ENCODE results near the gene RNF10. TPM values are rescaled to one million over a fixed set of nuclear protein-coding genes. Genes with fewer than 3 reads are reported as not detected.
"Not testable (repeated sequence)": the region's sequence is repeated elsewhere in the genome, so short reads cannot be mapped to it uniquely, and the experiment has no call there.

RNF10 gene
- total RNA-seq, 8 experiments from 2014 or later = 69.1 to 207 (median 90.5) TPM

GRCh38 chr12:120588371-120588770 lies 54.2 kb downstream of the RNF10 start:
- Histone ChIP-seq H3K27ac (no peak overlapping the region), H3K4me1 (replicated peaks in 1 of 2) (no peaks in the 10 kb centered on the region), H3K4me3 (no peak overlapping the region)
- in situ Hi-C loops (cut with MboI; ENCODE audit: low pct_unique_long_range_greater_than_20kb in 2 of 9, low sequenced_read_pairs in 9 of 9, unreplicated experiment in 9 of 9) = loop anchor here in 3 of 9 experiments (10.0 to 25.0 kb wide), 3 partner anchors 56 to 524 kb away; partner anchors contain the start of genes UNC119B (in 3 of the 3) and CABP1 (in 1 of the 3)
- WGBS, 10 experiments = 89 to 100% (median 94%) methylated on average over 1 of the region's 1 CpG; no CpG with 5 or more reads in 6 of the 10 experiments
- ATAC-seq (replicated peaks in 6 of 8) = no peak

- no peaks in the 10 kb centered on the region for H3K4me1 ChIP-seq (replicated peaks in 1 of 2)
- 73 to 100% (median 95%) methylated on average over 1 to 14 of the region's 17 CpGs; no CpG with 5 or more reads in 2 of the 10 experiments for WGBS, 10 experiments
- H3K27ac ChIP-seq = no peak overlapping the region
- peak in 3 of 8 experiments; percentile 10 to 55 (median 20) for ATAC-seq (replicated peaks in 6 of 8)
- in situ Hi-C loops (cut with MboI; ENCODE audit: low pct_unique_long_range_greater_than_20kb in 2 of 9, low sequenced_read_pairs in 9 of 9, unreplicated experiment in 9 of 9) = loop anchor here in 3 of 9 experiments (10.0 to 25.0 kb wide), 3 partner anchors 56 to 523 kb away; partner anchors contain the start of genes UNC119B (in 3 of the 3) and CABP1 (in 1 of the 3)
- H3K4me3 ChIP-seq = no peak overlapping the region
Measured at GRCh38 chr12:120588948-120589930, 55.1 kb downstream of the RNF10 start.

DNA sequence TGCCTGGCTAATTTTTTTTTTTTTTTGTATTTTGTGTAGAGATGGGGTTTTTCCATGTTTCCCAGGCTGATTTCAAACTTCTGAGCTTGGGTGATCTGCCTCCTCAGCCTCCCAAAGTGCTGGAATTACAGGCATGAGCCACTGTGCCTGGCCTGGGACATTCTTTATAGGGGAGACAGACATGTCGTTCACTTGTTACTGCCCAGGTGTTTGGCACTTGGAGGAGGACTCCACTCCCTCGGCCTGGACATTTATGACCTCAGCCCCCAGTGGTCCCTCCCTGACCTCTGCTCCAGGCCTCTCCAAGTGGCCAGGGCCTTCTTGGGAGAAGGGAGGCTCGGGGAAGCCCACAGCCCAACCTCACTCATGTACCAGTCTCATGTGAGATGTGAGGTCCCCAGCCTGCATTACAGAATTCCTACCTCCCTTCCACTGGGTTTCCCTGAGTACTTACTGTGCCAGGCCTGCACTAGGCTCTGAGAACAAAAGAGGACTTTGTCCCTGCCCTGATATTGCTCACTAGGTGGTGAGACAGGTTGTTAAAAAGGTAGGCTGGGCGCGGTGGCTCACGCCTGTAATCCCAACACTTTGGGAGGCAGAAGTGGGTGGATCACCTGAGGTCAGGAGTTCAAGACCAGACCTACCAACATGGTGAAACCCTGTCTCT lies 56.7 kb downstream of the RNF10 start:
- Histone ChIP-seq H3K27ac (no peak overlapping the region), H3K4me3 (no peak overlapping the region), H3K4me1 (replicated peaks in 1 of 2) (no peaks in the 10 kb centered on the region)
- WGBS, 10 experiments = 31 to 100% (median 69%) methylated on average over 1 to 3 of the region's 6 CpGs; no CpG with 5 or more reads in 5 of the 10 experiments
- in situ Hi-C loops (cut with MboI; ENCODE audit: low pct_unique_long_range_greater_than_20kb in 2 of 9, low sequenced_read_pairs in 9 of 9, unreplicated experiment in 9 of 9) = loop anchor here in 1 of 9 experiments (25.0 kb wide), 1 partner anchor 521 kb away; no protein-coding TSS in a partner anchor
- ATAC-seq (replicated peaks in 6 of 8) = no peak

GRCh38 chr12:120592121-120593049 lies 58.2 kb downstream of the RNF10 start:
- in situ Hi-C loops (cut with MboI; ENCODE audit: low pct_unique_long_range_greater_than_20kb in 2 of 9, low sequenced_read_pairs in 9 of 9, unreplicated experiment in 9 of 9) = loop anchor here in 1 of 9 experiments (25.0 kb wide), 1 partner anchor 520 kb away; no protein-coding TSS in a partner anchor
- 0 to 87% (median 80%) methylated on average over 1 to 5 of the region's 8 CpGs; no CpG with 5 or more reads in 1 of the 10 experiments for WGBS, 10 experiments
- no peaks in the 10 kb centered on the region for H3K4me1 ChIP-seq (replicated peaks in 1 of 2)
- no peak for ATAC-seq (replicated peaks in 6 of 8)
- no peak overlapping the region for H3K27ac ChIP-seq
- H3K4me3 ChIP-seq = no peak overlapping the region

- in situ Hi-C loops (cut with MboI; ENCODE audit: low pct_unique_long_range_greater_than_20kb in 2 of 9, low sequenced_read_pairs in 9 of 9, unreplicated experiment in 9 of 9) = loop anchor here in 1 of 9 experiments (25.0 kb wide), 1 partner anchor 515 kb away; no protein-coding TSS in a partner anchor
- no peak for ATAC-seq (replicated peaks in 6 of 8)
- Histone ChIP-seq H3K4me3 (no peak overlapping the region), H3K4me1 (replicated peaks in 1 of 2) (peaks cover 3 to 15% of the 10 kb centered on the region in 2 donors), H3K27ac (no peak overlapping the region)
- WGBS, 10 experiments = 100% methylated on average over 1 of the region's 3 CpGs; no CpG with 5 or more reads in 7 of the 10 experiments
Measured at GRCh38 chr12:120596901-120597300, 62.7 kb downstream of the RNF10 start.

GRCh38 chr12:120597861-120598260 lies 63.7 kb downstream of the RNF10 start:
- WGBS, 10 experiments = 0 to 100% (median 80%) methylated on average over 1 to 2 of the region's 3 CpGs; no CpG with 5 or more reads in 3 of the 10 experiments
- peak in 2 of 8 experiments; percentile 5 to 7 for ATAC-seq (replicated peaks in 6 of 8)
- H3K4me1 ChIP-seq (replicated peaks in 1 of 2) = peaks cover 3 to 15% of the 10 kb centered on the region in 2 donors
- no peak overlapping the region for H3K27ac ChIP-seq
- no peak overlapping the region for H3K4me3 ChIP-seq
- in situ Hi-C loops (cut with MboI; ENCODE audit: low pct_unique_long_range_greater_than_20kb in 2 of 9, low sequenced_read_pairs in 9 of 9, unreplicated experiment in 9 of 9) = loop anchor here in 1 of 9 experiments (25.0 kb wide), 1 partner anchor 514 kb away; no protein-coding TSS in a partner anchor

DNA sequence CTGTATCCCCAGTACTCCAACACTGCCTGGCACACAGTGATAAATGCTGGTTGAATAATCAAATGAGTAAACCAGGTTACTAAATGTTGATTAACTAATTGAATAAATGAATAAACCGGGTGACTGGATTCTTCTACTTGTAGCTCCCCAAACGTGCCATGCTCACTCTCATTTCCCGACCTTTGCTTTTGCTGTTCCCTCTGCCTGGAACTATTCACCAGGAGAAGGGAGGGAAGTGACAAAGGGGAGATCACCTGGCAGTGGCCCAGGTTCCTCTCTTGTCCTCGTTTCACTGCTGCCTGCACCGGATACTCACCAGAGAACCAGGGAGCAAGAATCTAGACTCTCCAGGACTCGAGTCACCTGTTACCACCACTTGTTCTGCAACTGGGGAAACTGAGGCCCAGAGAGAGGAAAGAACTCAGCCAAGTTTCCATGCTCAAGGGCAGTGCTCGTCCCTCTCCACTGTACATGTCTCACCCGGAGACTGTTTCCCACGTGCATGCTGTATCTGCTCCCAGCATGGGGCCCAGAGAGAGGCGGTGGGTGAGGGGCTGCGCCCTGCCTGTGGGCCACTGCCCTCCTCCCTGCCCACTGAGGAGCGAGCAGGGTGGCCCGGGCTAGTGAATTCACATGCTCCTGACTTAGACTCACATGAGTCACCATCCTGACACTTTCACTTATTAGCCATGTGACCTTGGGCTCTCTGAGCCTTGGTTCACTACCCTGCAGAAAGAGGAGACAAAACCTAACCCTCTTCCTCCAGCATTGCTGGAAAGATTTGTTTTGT lies 64.7 kb downstream of the RNF10 start:
- peak; percentile 42 to 98 (median 95) for ATAC-seq (replicated peaks in 6 of 8)
- peak overlapping the region in 1 of 2 donors; percentile 42 for H3K27ac ChIP-seq

DNA sequence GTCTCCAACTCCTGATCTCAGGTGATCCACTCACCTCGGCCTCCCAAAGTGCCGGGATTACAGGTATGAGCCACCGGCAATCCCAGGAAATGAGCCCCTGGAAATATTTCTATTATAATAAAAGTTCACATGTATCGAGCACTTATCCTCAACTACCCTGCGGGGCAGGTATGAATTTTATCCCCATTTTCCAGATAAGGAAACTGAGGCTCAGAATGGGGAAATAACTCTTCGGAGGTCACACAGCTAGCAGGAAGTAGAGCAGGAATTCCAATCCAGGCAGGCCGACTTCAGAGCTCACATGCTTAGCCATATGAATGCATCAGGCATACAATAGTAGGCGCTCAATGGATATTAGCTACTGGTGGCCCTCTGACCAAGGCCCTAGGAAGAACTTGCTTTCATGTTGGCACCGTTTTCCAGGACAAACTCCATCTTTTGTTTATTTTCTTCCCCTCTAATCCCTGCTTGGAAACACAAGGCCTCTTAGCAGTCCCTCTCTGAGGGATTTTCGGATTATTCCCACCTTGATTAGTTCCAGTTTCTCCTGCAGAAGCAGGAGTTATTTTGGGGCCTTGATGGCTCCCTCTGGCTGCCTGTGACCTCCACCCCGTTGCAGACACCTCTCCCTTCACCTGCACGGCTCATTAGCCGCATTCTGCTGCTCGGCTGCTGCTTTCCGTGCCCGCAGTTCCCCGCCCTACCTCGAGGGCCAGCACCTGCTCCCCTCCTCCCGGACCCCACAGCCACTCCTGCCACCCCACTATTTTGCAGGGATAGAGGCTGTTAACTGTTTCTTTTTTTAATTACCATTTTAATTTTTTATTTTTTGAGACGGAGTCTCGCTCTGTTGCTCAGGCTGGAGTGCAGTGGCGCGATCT lies 65.8 kb downstream of the RNF10 start:
- peak in 1 of 8 experiments; percentile 2 for ATAC-seq (replicated peaks in 6 of 8)
- 10 to 95% (median 85%) methylated on average over 2 to 14 of the region's 23 CpGs; no CpG with 5 or more reads in 1 of the 10 experiments for WGBS, 10 experiments
- in situ Hi-C loops (cut with MboI; ENCODE audit: low pct_unique_long_range_greater_than_20kb in 2 of 9, low sequenced_read_pairs in 9 of 9, unreplicated experiment in 9 of 9) = loop anchor here in 1 of 9 experiments (25.0 kb wide), 1 partner anchor 512 kb away; no protein-coding TSS in a partner anchor
- peak overlapping the region in 1 of 2 donors; percentile 42 for H3K27ac ChIP-seq
- peaks cover 3 to 15% of the 10 kb centered on the region in 2 donors for H3K4me1 ChIP-seq (replicated peaks in 1 of 2)
- H3K4me3 ChIP-seq = no peak overlapping the region

More for the DNA sequence above, 64.7 kb downstream of the RNF10 start:
- Histone ChIP-seq H3K4me1 (replicated peaks in 1 of 2) (peaks cover 3 to 15% of the 10 kb centered on the region in 2 donors), H3K4me3 (no peak overlapping the region)
- 10 to 80% (median 33%) methylated on average over 1 to 7 of the region's 13 CpGs; no CpG with 5 or more reads in 1 of the 10 experiments for WGBS, 10 experiments
- in situ Hi-C loops (cut with MboI; ENCODE audit: low pct_unique_long_range_greater_than_20kb in 2 of 9, low sequenced_read_pairs in 9 of 9, unreplicated experiment in 9 of 9) = loop anchor here in 1 of 9 experiments (25.0 kb wide), 1 partner anchor 513 kb away; no protein-coding TSS in a partner anchor

GRCh38 chr12:120602416-120602815 lies 68.3 kb downstream of the RNF10 start:
- 70 to 100% (median 83%) methylated on average over 1 to 3 of the region's 5 CpGs; no CpG with 5 or more reads in 5 of the 10 experiments for WGBS, 10 experiments
- in situ Hi-C loops (cut with MboI; ENCODE audit: low pct_unique_long_range_greater_than_20kb in 2 of 9, low sequenced_read_pairs in 9 of 9, unreplicated experiment in 9 of 9); H3K4me3 ChIP-seq; H3K27ac ChIP-seq: not testable (repeated sequence)
- peaks cover 3 to 15% of the 10 kb centered on the region in 2 donors for H3K4me1 ChIP-seq (replicated peaks in 1 of 2)
- ATAC-seq (replicated peaks in 6 of 8) = peak in 3 of 8 experiments; percentile 16 to 23 (median 23)

DNA sequence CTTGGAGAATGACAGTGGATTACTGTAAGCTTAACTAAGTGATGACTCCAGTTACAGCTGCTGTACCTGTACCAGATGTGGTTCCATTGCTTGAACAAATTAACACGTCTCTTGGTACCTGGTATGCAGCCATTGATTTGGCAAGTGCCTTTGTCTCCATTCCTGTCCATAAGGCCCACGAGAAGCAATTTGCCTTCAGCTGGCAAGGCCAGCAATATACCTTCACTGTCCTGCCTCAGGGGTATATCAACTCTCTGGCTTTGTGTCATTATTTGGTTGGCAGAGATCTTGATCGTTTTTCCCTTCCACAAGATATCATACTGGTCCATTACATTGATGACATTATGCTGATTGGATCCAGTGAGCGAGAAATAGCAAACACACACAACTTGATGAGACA lies 76.4 kb downstream of the RNF10 start:
- Histone ChIP-seq H3K27ac (no peak overlapping the region), H3K4me1 (replicated peaks in 1 of 2) (no peaks in the 10 kb centered on the region), H3K4me3 (no peak overlapping the region)
- WGBS, 10 experiments = 0 to 75% (median 37%) methylated on average over 2 to 4 of the region's 4 CpGs; no CpG with 5 or more reads in 4 of the 10 experiments
- no peak for ATAC-seq (replicated peaks in 6 of 8)
- in situ Hi-C loops (cut with MboI; ENCODE audit: low pct_unique_long_range_greater_than_20kb in 2 of 9, low sequenced_read_pairs in 9 of 9, unreplicated experiment in 9 of 9) = no loop called here
